H1 (cell line): ENCODE measurements around the gene OS9.

Experiments used
- BCL11A ChIP-seq, 2 experiments: IDR thresholded peaks; one replicate each; pipeline ENCODE4 v1.6.1; 2011; ENCODE audit warnings: low read depth in 2 of 2, low read length in 2 of 2, mild to moderate bottlenecking in 2 of 2
- CTCF ChIP-seq, 3 experiments: IDR thresholded peaks; 1 replicate in 2 of 3; 2 replicates in 1 of 3; pipeline versions ENCODE4 v1.5.1 to v1.6.1; 2011; ENCODE audit warnings: low read length in 3 of 3, mild to moderate bottlenecking in 3 of 3, inconsistent platforms in 2 of 3, low read depth in 1 of 3, moderate library complexity in 1 of 3; ENCODE audit not compliant: insufficient read depth in 1 of 3; ENCODE audit errors: control extremely low read depth in 1 of 3
- EZH2 ChIP-seq: fragments of 200-600 bp; sonication (generic); IDR thresholded peaks from 2 replicates; pipeline ENCODE4 v1.7.1; 2012; ENCODE audit warnings: low read depth, mild to moderate bottlenecking, moderate library complexity, low read length, inconsistent platforms; ENCODE audit not compliant: severe bottlenecking
- TAF1 ChIP-seq: IDR thresholded peaks from 2 replicates; pipeline ENCODE4 v1.6.1; 2011; ENCODE audit warnings: mild to moderate bottlenecking, low read depth, low read length

- no peak for TF ChIP-seq CTCF (IDR thresholded peaks at IDR 0.05; ENCODE audit: control extremely low read depth in 1 of 3, insufficient read depth in 1 of 3, low read depth in 1 of 3, low read length in 3 of 3)
- no peak for TF ChIP-seq TAF1
- TF ChIP-seq BCL11A (IDR thresholded peaks at IDR 0.05; ENCODE audit: low read depth in 2 of 2, low read length in 2 of 2), result no peak
- no peak for TF ChIP-seq EZH2
Measured at GRCh38 chr12:57716305-57716704, 22.4 kb downstream of the OS9 start.
